HepG2 (cell line): ENCODE results near the gene IFNA17.

Source experiments
- BCL3 ChIP-seq: sonication (generic); formaldehyde crosslinking; IDR thresholded peaks from 2 replicates; pipeline ENCODE4 v1.5.1; 2020; ENCODE audit warnings: mild to moderate bottlenecking, missing genetic modification reagents, moderate library complexity
- CTCF ChIP-seq: sonication (generic); formaldehyde crosslinking; IDR thresholded peaks from 2 replicates; pipeline ENCODE4 v1.5.0; 2020; ENCODE audit warnings: mild to moderate bottlenecking, missing genetic modification reagents, moderate library complexity
- ETV6 ChIP-seq: sonication (generic); formaldehyde crosslinking; conservative IDR thresholded peaks from 2 replicates; pipeline ENCODE4 v1.4.0; 2020; ENCODE audit warnings: missing genetic modification reagents
- REST ChIP-seq, 2 experiments: IDR thresholded peaks; 2 replicates each; pipeline ENCODE4 v1.6.1; 2011 to 2012; ENCODE audit warnings: low read length in 2 of 2, borderline replicate concordance in 1 of 2, low read depth in 1 of 2, mild to moderate bottlenecking in 1 of 2, moderate library complexity in 1 of 2
- SMC3 ChIP-seq: IDR thresholded peaks from 2 replicates; pipeline ENCODE4 v1.6.1; 2011; ENCODE audit warnings: low read length, improper control_type of control experiment

GRCh38 chr9:21268347-21268657 lies 40.3 kb upstream of the IFNA17 start:
- no peak for TF ChIP-seq ETV6 (CRISPR knock-in tag)
- no peak for TF ChIP-seq REST (IDR thresholded peaks at IDR 0.05; ENCODE audit: borderline replicate concordance in 1 of 2, low read depth in 1 of 2, low read length in 2 of 2)
- no peak for TF ChIP-seq BCL3 (CRISPR knock-in tag)
- no peak for TF ChIP-seq SMC3
- no peak for TF ChIP-seq CTCF
